NCI-H146 (cell line): ENCODE measurements around the gene RNASE1.
"Not testable (repeated sequence)": the region's sequence is repeated elsewhere in the genome, so short reads cannot be mapped to it uniquely, and the experiment has no call there.

Source experiments
- DNase-seq: peaks from one replicate; lab custom pipeline; 2025; lab: John Stamatoyannopoulos, UW

Gene RNASE1

GRCh38 chr14:20772650-20773049 is 30.0 kb downstream of the RNASE1 start:
- DNase-seq, result no peak

GRCh38 chr14:20769421-20769820 is 33.2 kb downstream of the RNASE1 start:
- no peak for DNase-seq

GRCh38 chr14:20768593-20768892 is 34.1 kb downstream of the RNASE1 start:
- DNase-seq, result no peak

- no peak for DNase-seq
These were observed 41.7 kb downstream of the RNASE1 start for GRCh38 chr14:20760950-20761349.

GRCh38 chr14:20759465-20759864 is 43.2 kb downstream of the RNASE1 start:
- not testable (repeated sequence) for DNase-seq

GRCh38 chr14:20757965-20758364 is 44.7 kb downstream of the RNASE1 start:
- DNase-seq, result no peak

GRCh38 chr14:20755037-20755436 is 47.6 kb downstream of the RNASE1 start:
- no peak for DNase-seq

GRCh38 chr14:20754308-20754707 is 48.3 kb downstream of the RNASE1 start:
- no peak for DNase-seq

GRCh38 chr14:20751963-20752562 is 50.6 kb downstream of the RNASE1 start:
- DNase-seq, result no peak
